HPDE6-E6E7 (cell line): Measurements from ENCODE around the gene TWNK.

Source experiments
- DNase-seq: peaks from one replicate; pipeline ENCODE4 v3.0.0; 2011; ENCODE audit warnings: missing footprints; ENCODE audit errors: extremely low spot score

Gene TWNK

GRCh38 chr10:101011517-101012423 is 24.4 kb downstream of the TWNK start:
- no peak for DNase-seq

- DNase-seq, result peak; percentile 86
Observed at GRCh38 chr10:101012525-101013364, 25.4 kb downstream of the TWNK start.

GRCh38 chr10:101013365-101013825 is 26.1 kb downstream of the TWNK start:
- peak; percentile 33 for DNase-seq

- DNase-seq, result peak; percentile 54
Observed at GRCh38 chr10:101014230-101014884, 27.0 kb downstream of the TWNK start.

- peak; percentile 84 for DNase-seq
Observed at GRCh38 chr10:101014966-101015581, 27.7 kb downstream of the TWNK start.

GRCh38 chr10:101015582-101015973 is 28.2 kb downstream of the TWNK start:
- no peak for DNase-seq

- no peak for DNase-seq
Observed at GRCh38 chr10:101016814-101017213, 29.5 kb downstream of the TWNK start.

GRCh38 chr10:101018118-101018599 is 30.8 kb downstream of the TWNK start:
- DNase-seq, result no peak

- DNase-seq, result peak; percentile 80
Observed at GRCh38 chr10:101018600-101019439, 31.5 kb downstream of the TWNK start.

- no peak for DNase-seq
Observed at GRCh38 chr10:101019440-101019703, 32.0 kb downstream of the TWNK start.

GRCh38 chr10:101020427-101021075 is 33.2 kb downstream of the TWNK start:
- no peak for DNase-seq

GRCh38 chr10:101021239-101021638 is 33.9 kb downstream of the TWNK start:
- DNase-seq, result no peak

- no peak for DNase-seq
Observed at GRCh38 chr10:101021692-101022251, 34.4 kb downstream of the TWNK start.

GRCh38 chr10:101022967-101023705 is 35.8 kb downstream of the TWNK start:
- no peak for DNase-seq

GRCh38 chr10:101027106-101027720 is 39.9 kb downstream of the TWNK start:
- no peak for DNase-seq

- no peak for DNase-seq
Observed at GRCh38 chr10:101028446-101029337, 41.3 kb downstream of the TWNK start.

GRCh38 chr10:101029520-101030295 is 42.4 kb downstream of the TWNK start:
- no peak for DNase-seq
